ENCODE results near the gene EID2B.

The EID2B gene

DNA sequence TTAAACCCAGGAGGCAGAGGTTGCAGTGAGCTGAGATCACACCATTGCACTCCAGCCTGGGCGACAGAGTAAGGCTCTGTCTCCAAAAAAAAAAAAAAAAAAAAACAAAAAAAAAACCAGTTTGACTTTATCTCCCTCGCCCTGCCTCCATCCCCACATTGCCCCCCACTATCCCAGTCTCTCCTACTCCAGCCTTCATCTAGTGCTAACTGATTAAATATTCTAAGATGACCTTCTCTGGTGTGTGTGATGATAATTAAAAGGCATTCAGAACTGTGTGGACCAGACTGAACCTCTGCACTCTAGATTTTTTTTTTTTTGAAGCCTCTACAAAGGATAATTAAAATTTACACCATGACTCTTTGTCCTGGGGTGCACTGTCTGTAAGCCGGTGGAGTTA is 39.9 kb downstream of the EID2B start (continued):
- TF ChIP-seq, protein P1, sequence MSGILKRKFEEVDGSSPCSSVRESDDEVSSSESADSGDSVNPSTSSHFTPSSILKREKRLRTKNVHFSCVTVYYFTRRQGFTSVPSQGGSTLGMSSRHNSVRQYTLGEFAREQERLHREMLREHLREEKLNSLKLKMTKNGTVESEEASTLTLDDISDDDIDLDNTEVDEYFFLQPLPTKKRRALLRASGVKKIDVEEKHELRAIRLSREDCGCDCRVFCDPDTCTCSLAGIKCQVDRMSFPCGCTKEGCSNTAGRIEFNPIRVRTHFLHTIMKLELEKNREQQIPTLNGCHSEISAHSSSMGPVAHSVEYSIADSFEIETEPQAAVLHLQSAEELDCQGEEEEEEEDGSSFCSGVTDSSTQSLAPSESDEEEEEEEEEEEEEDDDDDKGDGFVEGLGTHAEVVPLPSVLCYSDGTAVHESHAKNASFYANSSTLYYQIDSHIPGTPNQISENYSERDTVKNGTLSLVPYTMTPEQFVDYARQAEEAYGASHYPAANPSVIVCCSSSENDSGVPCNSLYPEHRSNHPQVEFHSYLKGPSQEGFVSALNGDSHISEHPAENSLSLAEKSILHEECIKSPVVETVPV (CRISPR knock-in tag; IDR thresholded peaks at IDR 0.05): no peak
- TF ChIP-seq ZNF70 (CRISPR knock-in tag; IDR thresholded peaks at IDR 0.05) (no peak), TCF4 (CRISPR knock-in tag; IDR thresholded peaks at IDR 0.05; ENCODE audit: borderline replicate concordance) (no peak)

GRCh38 chr19:39492225-39492624 is 40.4 kb downstream of the EID2B start:
- ATAC-seq: no peak
- TF ChIP-seq ZNF565 (CRISPR knock-in tag; conservative IDR thresholded peaks at IDR 0.05; ENCODE audit: low read depth) (no peak), ARNTL (CRISPR knock-in tag; IDR thresholded peaks at IDR 0.05; ENCODE audit: borderline replicate concordance, low read depth) (no peak), ZFP30 (CRISPR knock-in tag; IDR thresholded peaks at IDR 0.05) (no peak), GLIS3 (CRISPR knock-in tag; IDR thresholded peaks at IDR 0.05) (no peak), BACH2 (CRISPR knock-in tag; IDR thresholded peaks at IDR 0.05; ENCODE audit: borderline replicate concordance) (no peak)
- TF ChIP-seq, protein P2, sequence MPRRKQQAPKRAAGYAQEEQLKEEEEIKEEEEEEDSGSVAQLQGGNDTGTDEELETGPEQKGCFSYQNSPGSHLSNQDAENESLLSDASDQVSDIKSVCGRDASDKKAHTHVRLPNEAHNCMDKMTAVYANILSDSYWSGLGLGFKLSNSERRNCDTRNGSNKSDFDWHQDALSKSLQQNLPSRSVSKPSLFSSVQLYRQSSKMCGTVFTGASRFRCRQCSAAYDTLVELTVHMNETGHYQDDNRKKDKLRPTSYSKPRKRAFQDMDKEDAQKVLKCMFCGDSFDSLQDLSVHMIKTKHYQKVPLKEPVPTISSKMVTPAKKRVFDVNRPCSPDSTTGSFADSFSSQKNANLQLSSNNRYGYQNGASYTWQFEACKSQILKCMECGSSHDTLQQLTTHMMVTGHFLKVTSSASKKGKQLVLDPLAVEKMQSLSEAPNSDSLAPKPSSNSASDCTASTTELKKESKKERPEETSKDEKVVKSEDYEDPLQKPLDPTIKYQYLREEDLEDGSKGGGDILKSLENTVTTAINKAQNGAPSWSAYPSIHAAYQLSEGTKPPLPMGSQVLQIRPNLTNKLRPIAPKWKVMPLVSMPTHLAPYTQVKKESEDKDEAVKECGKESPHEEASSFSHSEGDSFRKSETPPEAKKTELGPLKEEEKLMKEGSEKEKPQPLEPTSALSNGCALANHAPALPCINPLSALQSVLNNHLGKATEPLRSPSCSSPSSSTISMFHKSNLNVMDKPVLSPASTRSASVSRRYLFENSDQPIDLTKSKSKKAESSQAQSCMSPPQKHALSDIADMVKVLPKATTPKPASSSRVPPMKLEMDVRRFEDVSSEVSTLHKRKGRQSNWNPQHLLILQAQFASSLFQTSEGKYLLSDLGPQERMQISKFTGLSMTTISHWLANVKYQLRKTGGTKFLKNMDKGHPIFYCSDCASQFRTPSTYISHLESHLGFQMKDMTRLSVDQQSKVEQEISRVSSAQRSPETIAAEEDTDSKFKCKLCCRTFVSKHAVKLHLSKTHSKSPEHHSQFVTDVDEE (CRISPR knock-in tag; IDR thresholded peaks at IDR 0.05): no peak

GRCh38 chr19:39489756-39490155 is 42.9 kb downstream of the EID2B start:
- TF ChIP-seq GLIS3 (CRISPR knock-in tag; IDR thresholded peaks at IDR 0.05) (no peak), ESRRG (CRISPR knock-in tag; IDR thresholded peaks at IDR 0.05) (no peak), ARNTL (CRISPR knock-in tag; IDR thresholded peaks at IDR 0.05; ENCODE audit: borderline replicate concordance, low read depth) (no peak), OSR1 (CRISPR knock-in tag; IDR thresholded peaks at IDR 0.05) (no peak)
- TF ChIP-seq, protein P3, sequence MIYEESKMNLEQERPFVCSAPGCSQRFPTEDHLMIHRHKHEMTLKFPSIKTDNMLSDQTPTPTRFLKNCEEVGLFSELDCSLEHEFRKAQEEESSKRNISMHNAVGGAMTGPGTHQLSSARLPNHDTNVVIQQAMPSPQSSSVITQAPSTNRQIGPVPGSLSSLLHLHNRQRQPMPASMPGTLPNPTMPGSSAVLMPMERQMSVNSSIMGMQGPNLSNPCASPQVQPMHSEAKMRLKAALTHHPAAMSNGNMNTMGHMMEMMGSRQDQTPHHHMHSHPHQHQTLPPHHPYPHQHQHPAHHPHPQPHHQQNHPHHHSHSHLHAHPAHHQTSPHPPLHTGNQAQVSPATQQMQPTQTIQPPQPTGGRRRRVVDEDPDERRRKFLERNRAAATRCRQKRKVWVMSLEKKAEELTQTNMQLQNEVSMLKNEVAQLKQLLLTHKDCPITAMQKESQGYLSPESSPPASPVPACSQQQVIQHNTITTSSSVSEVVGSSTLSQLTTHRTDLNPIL (CRISPR knock-in tag; IDR thresholded peaks at IDR 0.05; ENCODE audit: low read depth): no peak
- TF ChIP-seq, protein P4, sequence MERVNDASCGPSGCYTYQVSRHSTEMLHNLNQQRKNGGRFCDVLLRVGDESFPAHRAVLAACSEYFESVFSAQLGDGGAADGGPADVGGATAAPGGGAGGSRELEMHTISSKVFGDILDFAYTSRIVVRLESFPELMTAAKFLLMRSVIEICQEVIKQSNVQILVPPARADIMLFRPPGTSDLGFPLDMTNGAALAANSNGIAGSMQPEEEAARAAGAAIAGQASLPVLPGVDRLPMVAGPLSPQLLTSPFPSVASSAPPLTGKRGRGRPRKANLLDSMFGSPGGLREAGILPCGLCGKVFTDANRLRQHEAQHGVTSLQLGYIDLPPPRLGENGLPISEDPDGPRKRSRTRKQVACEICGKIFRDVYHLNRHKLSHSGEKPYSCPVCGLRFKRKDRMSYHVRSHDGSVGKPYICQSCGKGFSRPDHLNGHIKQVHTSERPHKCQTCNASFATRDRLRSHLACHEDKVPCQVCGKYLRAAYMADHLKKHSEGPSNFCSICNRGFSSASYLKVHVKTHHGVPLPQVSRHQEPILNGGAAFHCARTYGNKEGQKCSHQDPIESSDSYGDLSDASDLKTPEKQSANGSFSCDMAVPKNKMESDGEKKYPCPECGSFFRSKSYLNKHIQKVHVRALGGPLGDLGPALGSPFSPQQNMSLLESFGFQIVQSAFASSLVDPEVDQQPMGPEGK (CRISPR knock-in tag; IDR thresholded peaks at IDR 0.05; ENCODE audit: borderline replicate concordance): no peak
- ATAC-seq: no peak

- TF ChIP-seq ZNF8 (CRISPR knock-in tag; IDR thresholded peaks at IDR 0.05) (no peak), ZC3H10 (CRISPR knock-in tag; IDR thresholded peaks at IDR 0.05) (no peak), PPARA (CRISPR knock-in tag; IDR thresholded peaks at IDR 0.05; ENCODE audit: borderline replicate concordance) (no peak), SNAI2 (CRISPR knock-in tag; IDR thresholded peaks at IDR 0.05) (no peak), POU6F1 (CRISPR knock-in tag; IDR thresholded peaks at IDR 0.05; ENCODE audit: borderline replicate concordance, low read depth) (no peak), BACH2 (CRISPR knock-in tag; IDR thresholded peaks at IDR 0.05; ENCODE audit: borderline replicate concordance) (no peak), ARNTL (CRISPR knock-in tag; IDR thresholded peaks at IDR 0.05; ENCODE audit: borderline replicate concordance, low read depth) (no peak), ZFP30 (CRISPR knock-in tag; IDR thresholded peaks at IDR 0.05) (no peak), ZFP3 (CRISPR knock-in tag; IDR thresholded peaks at IDR 0.05) (no peak), ZNF565 (CRISPR knock-in tag; conservative IDR thresholded peaks at IDR 0.05; ENCODE audit: low read depth) (no peak)
- TF ChIP-seq, protein P3 (CRISPR knock-in tag; IDR thresholded peaks at IDR 0.05; ENCODE audit: low read depth): no peak
- TF ChIP-seq, protein P4 (CRISPR knock-in tag; IDR thresholded peaks at IDR 0.05; ENCODE audit: borderline replicate concordance): no peak
- TF ChIP-seq, protein P2 (CRISPR knock-in tag; IDR thresholded peaks at IDR 0.05): no peak
- ATAC-seq: no peak
These were observed 49.5 kb downstream of the EID2B start for GRCh38 chr19:39483141-39483540.
